Measurements from ENCODE around the gene SEMA5B. TPM values are rescaled to one million over a fixed set of nuclear protein-coding genes. Genes with fewer than 3 reads are reported as not detected.

Gene SEMA5B
- total and polyA plus RNA-seq, 2 donors (not counting 1 experiment from before 2014, with no cell fraction given) = not detected

GRCh38 chr3:123037015-123037375 lies 9.4 kb upstream of the SEMA5B start:
- intact Hi-C loops (cut with micrococcal nuclease) = no loop called here

More at GRCh38 chr3:123037015-123037375, 9.4 kb upstream of the SEMA5B start:
- ATAC-seq (ENCODE audit: low read depth) (no peak), DNase-seq (no peak)
- H3K9me3 Mint-ChIP-seq (ENCODE audit: insufficient read depth) = no peaks in the 10 kb centered on the region
- no peaks in the 10 kb centered on the region for H3K79me2 ChIP-seq (ENCODE audit: control insufficient read depth, insufficient read depth, low read length)
- no peaks in the 10 kb centered on the region for H3K36me3 ChIP-seq (replicated peaks in 1 of 2; ENCODE audit: control extremely low read depth in 1 of 2, control insufficient read depth in 1 of 2, extremely low read depth in 1 of 2, insufficient read depth in 2 of 2, low read length in 1 of 2)
- no peaks in the 10 kb centered on the region for H3K4me1 ChIP-seq (ENCODE audit: control insufficient read depth in 2 of 2, insufficient read depth in 2 of 2, low read length in 2 of 2)
- no peak overlapping the region for H3K4me3 Mint-ChIP-seq
- no peak overlapping the region for H3K27ac Mint-ChIP-seq
- no peak for TF ChIP-seq EZH2 (IDR thresholded peaks at IDR 0.05; ENCODE audit: borderline replicate concordance, insufficient read depth, low read depth, low read length, poor library complexity, severe bottlenecking)
- TF ChIP-seq CTCF (IDR thresholded peaks at IDR 0.05) = no peak
- H3K27me3 Mint-ChIP-seq = peaks cover 59% of the 10 kb centered on the region
- no peaks in the 10 kb centered on the region for H4K20me1 ChIP-seq (ENCODE audit: control insufficient read depth, insufficient read depth, low read length, poor library complexity, severe bottlenecking)
- WGBS (ENCODE audit: insufficient coverage) = 83% methylated on average over 1 of the region's 5 CpGs
- H3K4me3 ChIP-seq (ENCODE audit: control extremely low read depth in 1 of 5, extremely low read depth in 1 of 5, insufficient read depth in 1 of 5, low read depth in 2 of 5, low read length in 4 of 5) = no peak overlapping the region
- CTCF ChIA-PET = interaction anchor here (1.2 to 3.0 kb wide), 2 partner anchors 9 to 12 kb away, joined by 3 to 14 read pairs; partner anchors contain the start of gene SEMA5B
- no peak overlapping the region for H3K4me2 ChIP-seq (replicated peaks; ENCODE audit: low read depth, low read length, poor library complexity, severe bottlenecking)
- POLR2A ChIA-PET = no interaction called here
- no peak overlapping the region for H3K27ac ChIP-seq (ENCODE audit: low read length in 2 of 2)
- no peak overlapping the region for H2AFZ ChIP-seq (ENCODE audit: insufficient read depth, low read depth, low read length, poor library complexity, severe bottlenecking)
- H3K27me3 ChIP-seq (replicated peaks in 1 of 4; ENCODE audit: control extremely low read depth in 1 of 4, control insufficient read depth in 3 of 4, insufficient read depth in 4 of 4, low read length in 3 of 4) = peaks cover 0 to 22% (median 7%) of the 10 kb centered on the region in 4 experiments
- H3K4me1 Mint-ChIP-seq = no peaks in the 10 kb centered on the region
- no peaks in the 10 kb centered on the region for H3K9me3 ChIP-seq (ENCODE audit: control extremely low read depth in 1 of 3, control insufficient read depth in 2 of 3, insufficient read depth in 1 of 3, low read length in 2 of 3)
- H3K9ac ChIP-seq (ENCODE audit: low read length) = no peak overlapping the region
